Measurements from ENCODE around the gene DST. TPM values are rescaled to one million over a fixed set of nuclear protein-coding genes. Genes with fewer than 3 reads are reported as not detected.

The DST gene
- total RNA-seq, 1 experiment from 2014 or later, result 91.9 TPM

DNA sequence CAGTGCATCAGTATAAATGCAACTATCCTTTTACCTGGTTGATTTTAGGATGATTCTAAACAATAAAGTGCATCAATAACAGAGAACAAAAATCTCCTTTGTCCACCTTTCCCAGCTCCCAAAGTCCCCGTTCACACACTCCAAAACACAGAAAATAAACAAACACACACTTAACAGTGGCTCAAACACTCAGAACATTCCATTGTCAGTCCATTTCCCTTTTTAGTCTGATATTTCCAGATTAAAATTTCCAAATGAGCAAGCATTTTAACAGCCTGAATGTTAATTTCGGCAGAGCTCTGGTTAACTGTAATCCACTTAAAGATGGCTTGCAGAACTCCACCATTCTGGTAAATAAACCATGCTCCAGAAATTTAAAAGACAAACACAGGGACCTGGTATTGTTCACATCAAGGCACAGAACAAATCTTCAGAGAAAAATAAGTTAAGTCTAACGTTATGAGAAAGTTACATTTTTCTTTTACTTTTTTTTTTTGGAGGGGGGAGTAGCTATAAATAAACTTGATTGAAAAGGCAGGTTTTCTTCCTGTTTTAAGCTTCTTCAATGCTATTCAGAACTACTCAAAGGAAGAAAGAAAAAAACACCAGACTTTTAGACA, 100.8 kb downstream of the DST start:
- no peaks in the 10 kb centered on the region for H3K23me2 ChIP-seq (ENCODE audit: insufficient read length, low read depth, low read length, poor library complexity, severe bottlenecking)
- no peak overlapping the region for H3K18ac ChIP-seq (ENCODE audit: insufficient read length, low read depth, low read length)
- no CpG with 5 or more reads among the region's 3 CpGs for WGBS (ENCODE audit: extremely low coverage, insufficient read length, low lambda C conversion rate)
- H3K23ac ChIP-seq (ENCODE audit: insufficient read length, low read depth, low read length), result no peak overlapping the region
- no peaks in the 10 kb centered on the region for H3K27me3 ChIP-seq (ENCODE audit: insufficient read depth, low read length)
- Mint-ChIP-seq H3K27me3 (ENCODE audit: low read depth) (no peaks in the 10 kb centered on the region), H3K9me3 (no peaks in the 10 kb centered on the region), H3K27ac (no peak overlapping the region), H3K4me1 (peaks cover 16% of the 10 kb centered on the region in 2 experiments), H3K4me3 (no peak overlapping the region), H3K36me3 (ENCODE audit: insufficient read depth in 1 of 3, low read depth in 3 of 3) (no peaks in the 10 kb centered on the region)
- H2AFZ ChIP-seq (ENCODE audit: low read length), result no peak overlapping the region
- H4K20me1 ChIP-seq (ENCODE audit: control insufficient read depth, insufficient read depth, insufficient read length), result no peaks in the 10 kb centered on the region
- H3K4me1 ChIP-seq (ENCODE audit: insufficient read depth, low read length), result peaks cover 4% of the 10 kb centered on the region; the same call in 1 of the 2 replicates
- H2BK12ac ChIP-seq (ENCODE audit: insufficient read length, low read depth, low read length), result no peak overlapping the region
- no peak overlapping the region for H4K91ac ChIP-seq (ENCODE audit: insufficient read length, low read depth, low read length)
- H3K9ac ChIP-seq (ENCODE audit: extremely low read depth, insufficient read length, low read length), result peak overlapping the region; percentile 82
- no peak for DNase-seq
- H3K4ac ChIP-seq (ENCODE audit: low read depth, low read length), result no peak overlapping the region
- H3K79me1 ChIP-seq (ENCODE audit: insufficient read depth, low read depth, low read length, poor library complexity, severe bottlenecking), result no peaks in the 10 kb centered on the region
- no peak overlapping the region for H4K8ac ChIP-seq (replicated peaks; ENCODE audit: insufficient read length, low read depth, low read length)
- no peak overlapping the region for H2AK5ac ChIP-seq (ENCODE audit: insufficient read length, low read length)
- no peak overlapping the region for H3K56ac ChIP-seq (ENCODE audit: insufficient read length, low read depth, low read length)
- no peak overlapping the region for H2BK20ac ChIP-seq (ENCODE audit: low read depth, low read length, poor library complexity, severe bottlenecking)
- no peaks in the 10 kb centered on the region for H3K79me2 ChIP-seq (ENCODE audit: insufficient read depth, low read length)
- H3K27ac ChIP-seq (ENCODE audit: insufficient read length, low read depth, low read length), result no peak overlapping the region
- peak overlapping the region; percentile 78 for H3K4me2 ChIP-seq (ENCODE audit: insufficient read depth, insufficient read length, low read length)
- no peak for TF ChIP-seq CTCF (conservative IDR thresholded peaks at IDR 0.05)
- H2BK120ac ChIP-seq (ENCODE audit: low read depth, low read length, poor library complexity, severe bottlenecking), result no peak overlapping the region
- H3K14ac ChIP-seq (ENCODE audit: insufficient read depth, low read length), result no peak overlapping the region
- H2BK15ac ChIP-seq (ENCODE audit: low read depth, low read length), result no peak overlapping the region
- H3K9me3 ChIP-seq (ENCODE audit: control insufficient read depth, low read depth, low read length), result no peaks in the 10 kb centered on the region
- no peak overlapping the region for H4K5ac ChIP-seq (ENCODE audit: insufficient read length, low read depth, low read length)
- H3T11ph ChIP-seq (ENCODE audit: low read length), result no peak overlapping the region
- no peak overlapping the region for H2BK5ac ChIP-seq (ENCODE audit: insufficient read length, low read length)
